Measurements from ENCODE around the gene TLCD4. TPM values are rescaled to one million over a fixed set of nuclear protein-coding genes. Genes with fewer than 3 reads are reported as not detected.

The TLCD4 gene
- total and polyA plus RNA-seq, 2 of the 8 experiments (the other 6 are each of a cell fraction or from before 2014, with no cell fraction given), result 0.79 to 4.2 TPM

GRCh38 chr1:95072532-95073419, 44.4 kb upstream of the TLCD4 start, which contains the start of gene ALG14 (continued):
- TF ChIP-seq E2F6 (IDR thresholded peaks at IDR 0.05) (0 out of 2 replicates have a peak, but pooled peaks have one; percentile 2), YY1 (IDR thresholded peaks at IDR 0.05; ENCODE audit: low read depth, low read length) (no peak), POU5F1 (IDR thresholded peaks at IDR 0.05; ENCODE audit: low read depth, low read length) (no peak), RNF2 (IDR thresholded peaks at IDR 0.05; ENCODE audit: borderline replicate concordance, low read depth, low read length, missing control alignments, poor library complexity, severe bottlenecking) (no peak), USF2 (IDR thresholded peaks at IDR 0.05; ENCODE audit: low read length) (no peak), GTF2F1 (IDR thresholded peaks at IDR 0.05; ENCODE audit: borderline replicate concordance, low read depth, low read length) (no peak), CTBP2 (IDR thresholded peaks at IDR 0.05; ENCODE audit: borderline replicate concordance, insufficient read depth, insufficient read length, low read length) (no peak), TCF12 (IDR thresholded peaks at IDR 0.05; ENCODE audit: low read depth, low read length) (no peak), PHF8 (conservative IDR thresholded peaks at IDR 0.05; ENCODE audit: low read depth, low read length) (peak; percentile 43; the same call in 1 of the 2 replicates), HDAC6 (IDR thresholded peaks at IDR 0.05; ENCODE audit: low read depth, low read length) (no peak), NRF1 (IDR thresholded peaks at IDR 0.05; ENCODE audit: low read depth, low read length) (peak; percentile 20; the same call in 1 of the 2 replicates), RBBP5 (IDR thresholded peaks at IDR 0.05; ENCODE audit: borderline replicate concordance, low read depth, low read length) (peak; percentile 58; the same call in 1 of the 2 replicates), ZNF274 (IDR thresholded peaks at IDR 0.05; ENCODE audit: borderline replicate concordance, extremely low read depth, low read length) (no peak), ASH2L (IDR thresholded peaks at IDR 0.05; ENCODE audit: low read length) (peak; percentile 88), KDM5A (IDR thresholded peaks at IDR 0.05; ENCODE audit: low read length) (0 out of 2 replicates have a peak, but pooled peaks have one; percentile 40), BACH1 (IDR thresholded peaks at IDR 0.05; ENCODE audit: low read length) (no peak), SUZ12 (IDR thresholded peaks at IDR 0.05; ENCODE audit: low read length) (no peak), EZH2 (IDR thresholded peaks at IDR 0.05; ENCODE audit: low read depth, low read length, severe bottlenecking) (no peak), POLR2AphosphoS5 (IDR thresholded peaks at IDR 0.05; ENCODE audit: low read depth, low read length) (no peak), SRF (IDR thresholded peaks at IDR 0.05; ENCODE audit: low read depth, low read length) (no peak), RAD21 (IDR thresholded peaks at IDR 0.05 in 1 of 2, conservative IDR thresholded peaks at IDR 0.05 in 1 of 2; ENCODE audit: low read depth in 2 of 2, low read length in 2 of 2) (no peak)

Data from H1 (cell line).